ENCODE data around the gene RFC5. TPM values are rescaled to one million over a fixed set of nuclear protein-coding genes. Genes with fewer than 3 reads are reported as not detected.

The RFC5 gene
- total and polyA plus RNA-seq, 2 of the 8 experiments (the other 6 are each of a cell fraction or from before 2014, with no cell fraction given), result 34.4 to 40.6 TPM

DNA sequence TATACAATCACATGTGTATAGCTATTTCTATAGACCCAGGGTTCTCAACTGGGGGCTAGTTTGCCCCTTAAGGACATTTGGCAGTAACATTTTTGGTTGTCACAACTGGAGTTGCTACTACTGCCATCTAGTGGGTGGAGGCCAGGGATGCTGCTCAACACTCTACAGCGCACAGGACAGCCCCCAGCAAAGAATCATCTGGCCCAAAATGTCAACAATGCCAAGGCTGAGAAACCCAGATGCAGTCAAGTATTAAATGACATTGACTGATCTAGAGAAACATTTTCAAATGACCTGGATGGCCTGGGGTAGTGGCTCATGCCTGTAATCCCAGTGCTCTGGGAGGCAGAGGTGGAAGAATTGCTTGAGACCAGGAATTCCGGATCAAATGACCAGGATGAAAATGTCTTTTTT, 38.6 kb downstream of the RFC5 start (continued):
- TF ChIP-seq EGR1 (IDR thresholded peaks at IDR 0.05; ENCODE audit: borderline replicate concordance, low read depth, low read length) (peak; percentile 45; the same call in 1 of the 2 replicates), SUZ12 (IDR thresholded peaks at IDR 0.05; ENCODE audit: low read length) (no peak), TEAD4 (IDR thresholded peaks at IDR 0.05; ENCODE audit: low read depth, low read length) (peak; percentile 39; the same call in 1 of the 2 replicates)
- TF ChIP-seq, protein P1, sequence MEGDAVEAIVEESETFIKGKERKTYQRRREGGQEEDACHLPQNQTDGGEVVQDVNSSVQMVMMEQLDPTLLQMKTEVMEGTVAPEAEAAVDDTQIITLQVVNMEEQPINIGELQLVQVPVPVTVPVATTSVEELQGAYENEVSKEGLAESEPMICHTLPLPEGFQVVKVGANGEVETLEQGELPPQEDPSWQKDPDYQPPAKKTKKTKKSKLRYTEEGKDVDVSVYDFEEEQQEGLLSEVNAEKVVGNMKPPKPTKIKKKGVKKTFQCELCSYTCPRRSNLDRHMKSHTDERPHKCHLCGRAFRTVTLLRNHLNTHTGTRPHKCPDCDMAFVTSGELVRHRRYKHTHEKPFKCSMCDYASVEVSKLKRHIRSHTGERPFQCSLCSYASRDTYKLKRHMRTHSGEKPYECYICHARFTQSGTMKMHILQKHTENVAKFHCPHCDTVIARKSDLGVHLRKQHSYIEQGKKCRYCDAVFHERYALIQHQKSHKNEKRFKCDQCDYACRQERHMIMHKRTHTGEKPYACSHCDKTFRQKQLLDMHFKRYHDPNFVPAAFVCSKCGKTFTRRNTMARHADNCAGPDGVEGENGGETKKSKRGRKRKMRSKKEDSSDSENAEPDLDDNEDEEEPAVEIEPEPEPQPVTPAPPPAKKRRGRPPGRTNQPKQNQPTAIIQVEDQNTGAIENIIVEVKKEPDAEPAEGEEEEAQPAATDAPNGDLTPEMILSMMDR (IDR thresholded peaks at IDR 0.05; ENCODE audit: control extremely low read depth in 1 of 3, insufficient read depth in 1 of 3, low read depth in 1 of 3, low read length in 3 of 3), result peak; percentile 71 to 82 (median 75)
